ENCODE data around the gene ZBTB48. TPM values are rescaled to one million over a fixed set of nuclear protein-coding genes. Genes with fewer than 3 reads are reported as not detected.

The ZBTB48 gene
- total RNA-seq, 1 experiment from 2014 or later: 41.9 TPM

DNA sequence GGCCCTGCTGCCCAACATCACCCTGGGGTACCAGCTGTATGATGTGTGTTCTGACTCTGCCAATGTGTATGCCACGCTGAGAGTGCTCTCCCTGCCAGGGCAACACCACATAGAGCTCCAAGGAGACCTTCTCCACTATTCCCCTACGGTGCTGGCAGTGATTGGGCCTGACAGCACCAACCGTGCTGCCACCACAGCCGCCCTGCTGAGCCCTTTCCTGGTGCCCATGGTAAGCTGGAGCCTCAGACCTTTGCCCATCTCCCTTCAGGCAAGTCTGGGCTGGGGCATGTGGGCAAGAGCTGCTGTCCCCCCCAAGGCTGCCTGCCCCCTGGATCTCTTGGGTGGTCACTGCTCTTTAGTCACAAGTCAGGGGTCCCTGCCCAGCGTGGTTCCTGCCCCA lies 8.8 kb upstream of the ZBTB48 start:
- Histone ChIP-seq H3K27ac (ENCODE audit: low read depth, low read length) (no peak overlapping the region), H3K27me3 (ENCODE audit: insufficient read depth, low read length) (peaks cover 7% of the 10 kb centered on the region; the same call in 1 of the 2 replicates), H4K20me1 (ENCODE audit: insufficient read depth) (no peaks in the 10 kb centered on the region), H3K9ac (ENCODE audit: low read length) (no peak overlapping the region), H3K36me3 (ENCODE audit: control insufficient read depth in 1 of 2, insufficient read depth in 2 of 2, low read length in 2 of 2) (no peaks in the 10 kb centered on the region), H3K79me2 (ENCODE audit: insufficient read depth, low read length) (no peaks in the 10 kb centered on the region), H2AFZ (ENCODE audit: low read depth, low read length, poor library complexity, severe bottlenecking) (no peak overlapping the region), H3K4me2 (ENCODE audit: low read length) (no peak overlapping the region), H3K9me2 (ENCODE audit: insufficient read depth) (no peaks in the 10 kb centered on the region), H3K4me1 (ENCODE audit: control insufficient read depth in 1 of 2, insufficient read depth in 2 of 2, low read length in 2 of 2) (no peaks in the 10 kb centered on the region), H3K9me3 (ENCODE audit: control insufficient read depth in 1 of 2, insufficient read depth in 1 of 2, low read depth in 1 of 2, low read length in 2 of 2) (no peaks in the 10 kb centered on the region), H3K4me3 (replicated peaks in 1 of 2; ENCODE audit: low read depth in 1 of 2, low read length in 2 of 2) (no peak overlapping the region)
- ChIA-PET CTCF (interaction anchor here (1.2 kb wide), 1 partner anchor 9 kb away, joined by 3 read pairs; the partner anchor contains the start of gene ZBTB48), POLR2A (no interaction called here), RAD21 (ENCODE audit: low non-redundant PET in 1 of 2, low total read pairs in 2 of 2, uncharacterized antibody in 2 of 2, unreplicated experiment in 2 of 2) (no interaction called here)
- intact Hi-C loops (cut with micrococcal nuclease): no loop called here
- ATAC-seq (no peak), DNase-seq (ENCODE audit: low read depth, low spot score) (no peak)
- BruUV-seq (replicated peaks): no TSS peak
- TF ChIP-seq ELF1 (IDR thresholded peaks at IDR 0.05; ENCODE audit: borderline replicate concordance, low read depth): no peak
- TF ChIP-seq ZFX (IDR thresholded peaks at IDR 0.05): no peak
- TF ChIP-seq, protein P1, sequence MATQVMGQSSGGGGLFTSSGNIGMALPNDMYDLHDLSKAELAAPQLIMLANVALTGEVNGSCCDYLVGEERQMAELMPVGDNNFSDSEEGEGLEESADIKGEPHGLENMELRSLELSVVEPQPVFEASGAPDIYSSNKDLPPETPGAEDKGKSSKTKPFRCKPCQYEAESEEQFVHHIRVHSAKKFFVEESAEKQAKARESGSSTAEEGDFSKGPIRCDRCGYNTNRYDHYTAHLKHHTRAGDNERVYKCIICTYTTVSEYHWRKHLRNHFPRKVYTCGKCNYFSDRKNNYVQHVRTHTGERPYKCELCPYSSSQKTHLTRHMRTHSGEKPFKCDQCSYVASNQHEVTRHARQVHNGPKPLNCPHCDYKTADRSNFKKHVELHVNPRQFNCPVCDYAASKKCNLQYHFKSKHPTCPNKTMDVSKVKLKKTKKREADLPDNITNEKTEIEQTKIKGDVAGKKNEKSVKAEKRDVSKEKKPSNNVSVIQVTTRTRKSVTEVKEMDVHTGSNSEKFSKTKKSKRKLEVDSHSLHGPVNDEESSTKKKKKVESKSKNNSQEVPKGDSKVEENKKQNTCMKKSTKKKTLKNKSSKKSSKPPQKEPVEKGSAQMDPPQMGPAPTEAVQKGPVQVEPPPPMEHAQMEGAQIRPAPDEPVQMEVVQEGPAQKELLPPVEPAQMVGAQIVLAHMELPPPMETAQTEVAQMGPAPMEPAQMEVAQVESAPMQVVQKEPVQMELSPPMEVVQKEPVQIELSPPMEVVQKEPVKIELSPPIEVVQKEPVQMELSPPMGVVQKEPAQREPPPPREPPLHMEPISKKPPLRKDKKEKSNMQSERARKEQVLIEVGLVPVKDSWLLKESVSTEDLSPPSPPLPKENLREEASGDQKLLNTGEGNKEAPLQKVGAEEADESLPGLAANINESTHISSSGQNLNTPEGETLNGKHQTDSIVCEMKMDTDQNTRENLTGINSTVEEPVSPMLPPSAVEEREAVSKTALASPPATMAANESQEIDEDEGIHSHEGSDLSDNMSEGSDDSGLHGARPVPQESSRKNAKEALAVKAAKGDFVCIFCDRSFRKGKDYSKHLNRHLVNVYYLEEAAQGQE (IDR thresholded peaks at IDR 0.05; ENCODE audit: low read depth): no peak
- no peak for TF ChIP-seq EGR1 (IDR thresholded peaks at IDR 0.05; ENCODE audit: low read depth)
- TF ChIP-seq, protein P2, sequence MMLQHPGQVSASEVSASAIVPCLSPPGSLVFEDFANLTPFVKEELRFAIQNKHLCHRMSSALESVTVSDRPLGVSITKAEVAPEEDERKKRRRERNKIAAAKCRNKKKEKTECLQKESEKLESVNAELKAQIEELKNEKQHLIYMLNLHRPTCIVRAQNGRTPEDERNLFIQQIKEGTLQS (IDR thresholded peaks at IDR 0.05): no peak
- no peak for TF ChIP-seq ZNF274 (IDR thresholded peaks at IDR 0.05; ENCODE audit: low read depth, low read length)
- TF ChIP-seq TCF7L2 (IDR thresholded peaks at IDR 0.05; ENCODE audit: borderline replicate concordance, extremely low read depth, insufficient read depth, insufficient read length): no peak
- TF ChIP-seq SRF (IDR thresholded peaks at IDR 0.05; ENCODE audit: low read depth): no peak
- no peak for TF ChIP-seq JUND (IDR thresholded peaks at IDR 0.05)
- TF ChIP-seq, protein P3, sequence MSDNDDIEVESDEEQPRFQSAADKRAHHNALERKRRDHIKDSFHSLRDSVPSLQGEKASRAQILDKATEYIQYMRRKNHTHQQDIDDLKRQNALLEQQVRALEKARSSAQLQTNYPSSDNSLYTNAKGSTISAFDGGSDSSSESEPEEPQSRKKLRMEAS (IDR thresholded peaks at IDR 0.05): no peak
- TF ChIP-seq, protein P4, sequence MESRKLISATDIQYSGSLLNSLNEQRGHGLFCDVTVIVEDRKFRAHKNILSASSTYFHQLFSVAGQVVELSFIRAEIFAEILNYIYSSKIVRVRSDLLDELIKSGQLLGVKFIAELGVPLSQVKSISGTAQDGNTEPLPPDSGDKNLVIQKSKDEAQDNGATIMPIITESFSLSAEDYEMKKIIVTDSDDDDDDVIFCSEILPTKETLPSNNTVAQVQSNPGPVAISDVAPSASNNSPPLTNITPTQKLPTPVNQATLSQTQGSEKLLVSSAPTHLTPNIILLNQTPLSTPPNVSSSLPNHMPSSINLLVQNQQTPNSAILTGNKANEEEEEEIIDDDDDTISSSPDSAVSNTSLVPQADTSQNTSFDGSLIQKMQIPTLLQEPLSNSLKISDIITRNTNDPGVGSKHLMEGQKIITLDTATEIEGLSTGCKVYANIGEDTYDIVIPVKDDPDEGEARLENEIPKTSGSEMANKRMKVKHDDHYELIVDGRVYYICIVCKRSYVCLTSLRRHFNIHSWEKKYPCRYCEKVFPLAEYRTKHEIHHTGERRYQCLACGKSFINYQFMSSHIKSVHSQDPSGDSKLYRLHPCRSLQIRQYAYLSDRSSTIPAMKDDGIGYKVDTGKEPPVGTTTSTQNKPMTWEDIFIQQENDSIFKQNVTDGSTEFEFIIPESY (IDR thresholded peaks at IDR 0.05; ENCODE audit: extremely low read depth, insufficient replicate concordance, low read length): no peak

All from HCT116 (cell line).